SK-N-SH treated with all-trans-retinoic acid at 6 μM for 48 hours (cell line): ENCODE results near the gene ABCA13.

Source experiments
- ATAC-seq: fragments of 200-7000 bp; cut with Tn5 transposase; 3 replicates; pipeline ENCODE4 v1.9.1; 2020; ENCODE audit warnings: mild to moderate bottlenecking, moderate library complexity
- BACH2 ChIP-seq: fragments of 250-450 bp; sonication (Bioruptor Pico); IDR thresholded peaks from 2 replicates; pipeline ENCODE4 v1.9.0; 2021; ENCODE audit warnings: mild to moderate bottlenecking, borderline replicate concordance
- CSDC2 ChIP-seq: fragments of 250-450 bp; sonication (Bioruptor Pico); IDR thresholded peaks from 2 replicates; pipeline ENCODE4 v1.5.0; 2020; ENCODE audit warnings: mild to moderate bottlenecking, moderate library complexity
- ESRRG ChIP-seq: fragments of 250-450 bp; sonication (Bioruptor Pico); IDR thresholded peaks from 2 replicates; pipeline ENCODE4 v1.6.1; 2021; ENCODE audit warnings: mild to moderate bottlenecking
- GLIS3 ChIP-seq: fragments of 250-450 bp; sonication (Bioruptor Pico); IDR thresholded peaks from 2 replicates; pipeline ENCODE4 v1.5.0; 2020; ENCODE audit warnings: mild to moderate bottlenecking, moderate library complexity
- ISL1 ChIP-seq: fragments of 250-450 bp; sonication (Bioruptor Pico); IDR thresholded peaks from 2 replicates; pipeline ENCODE4 v2.1.2; 2022; ENCODE audit warnings: mild to moderate bottlenecking, moderate library complexity
- PATZ1 ChIP-seq: fragments of 250-450 bp; sonication (Bioruptor Pico); IDR thresholded peaks from 2 replicates; pipeline ENCODE4 v1.8.0; 2020; ENCODE audit warnings: mild to moderate bottlenecking, moderate library complexity, borderline replicate concordance
- PPARA ChIP-seq: fragments of 250-450 bp; sonication (Bioruptor Pico); IDR thresholded peaks from 2 replicates; pipeline ENCODE4 v1.5.0; 2020; ENCODE audit warnings: mild to moderate bottlenecking, borderline replicate concordance
- RARB ChIP-seq: fragments of 250-450 bp; sonication (Bioruptor Pico); IDR thresholded peaks from 2 replicates; pipeline ENCODE4 v1.8.0; 2021; ENCODE audit warnings: mild to moderate bottlenecking, moderate library complexity
- SNAI2 ChIP-seq: fragments of 250-450 bp; sonication (Bioruptor Pico); IDR thresholded peaks from 2 replicates; pipeline ENCODE4 v1.5.0; 2020; ENCODE audit warnings: mild to moderate bottlenecking, moderate library complexity
- TCF4 ChIP-seq: fragments of 250-450 bp; sonication (Bioruptor Pico); IDR thresholded peaks from 2 replicates; pipeline ENCODE4 v1.8.0; 2021; ENCODE audit warnings: mild to moderate bottlenecking, moderate library complexity, borderline replicate concordance
- TOX ChIP-seq: fragments of 250-450 bp; sonication (Bioruptor Pico); IDR thresholded peaks from 2 replicates; pipeline ENCODE4 v1.8.0; 2021; ENCODE audit warnings: mild to moderate bottlenecking, moderate library complexity, borderline replicate concordance
- ZC3H10 ChIP-seq: fragments of 250-450 bp; sonication (Bioruptor Pico); IDR thresholded peaks from 2 replicates; pipeline ENCODE4 v1.5.1; 2021; ENCODE audit warnings: mild to moderate bottlenecking, moderate library complexity
- ZFP3 ChIP-seq: fragments of 250-450 bp; sonication (Bioruptor Pico); IDR thresholded peaks from 2 replicates; pipeline ENCODE4 v1.5.0; 2020; ENCODE audit warnings: mild to moderate bottlenecking, moderate library complexity
- ZFP30 ChIP-seq: fragments of 450-650 bp; formaldehyde crosslinking; IDR thresholded peaks from 2 replicates; pipeline ENCODE4 v1.5.0; 2022; ENCODE audit warnings: mild to moderate bottlenecking, moderate library complexity
- ZNF565 ChIP-seq: fragments of 450-650 bp; formaldehyde crosslinking; conservative IDR thresholded peaks from 2 replicates; pipeline ENCODE4 v1.5.0; 2020; ENCODE audit warnings: low read depth, mild to moderate bottlenecking, moderate library complexity
- ZNF70 ChIP-seq: fragments of 450-650 bp; formaldehyde crosslinking; IDR thresholded peaks from 2 replicates; pipeline ENCODE4 v1.5.0; 2020; ENCODE audit warnings: mild to moderate bottlenecking, moderate library complexity
- ZNF8 ChIP-seq: fragments of 450-650 bp; formaldehyde crosslinking; IDR thresholded peaks from 2 replicates; pipeline ENCODE4 v1.5.0; 2020; ENCODE audit warnings: mild to moderate bottlenecking, moderate library complexity
- TF ChIP-seq, protein P1 (sequence below): fragments of 250-450 bp; sonication (Bioruptor Pico); IDR thresholded peaks from 2 replicates; pipeline ENCODE4 v1.5.0; 2020; ENCODE audit warnings: mild to moderate bottlenecking, moderate library complexity
- TF ChIP-seq, protein P2 (sequence below): fragments of 250-450 bp; sonication (Bioruptor Pico); IDR thresholded peaks from 2 replicates; pipeline ENCODE4 v1.5.1; 2020; ENCODE audit warnings: low read depth, mild to moderate bottlenecking, moderate library complexity
- TF ChIP-seq, protein P3 (sequence below): fragments of 250-450 bp; sonication (Bioruptor Pico); IDR thresholded peaks from 2 replicates; pipeline ENCODE4 v1.5.1; 2021; ENCODE audit warnings: mild to moderate bottlenecking, moderate library complexity
- TF ChIP-seq, protein P4 (sequence below): fragments of 250-450 bp; sonication (Bioruptor Pico); IDR thresholded peaks from 2 replicates; pipeline ENCODE4 v1.8.0; 2021; ENCODE audit warnings: low read depth, mild to moderate bottlenecking, moderate library complexity, borderline replicate concordance

ABCA13 gene

GRCh38 chr7:48207155-48207675, 36.0 kb downstream of the ABCA13 start:
- no peak for ATAC-seq
- TF ChIP-seq ZNF8 (no peak), RARB (CRISPR knock-in tag) (no peak), TOX (CRISPR knock-in tag) (no peak), GLIS3 (CRISPR knock-in tag) (no peak), PPARA (CRISPR knock-in tag) (no peak), ZNF70 (CRISPR knock-in tag) (no peak), BACH2 (CRISPR knock-in tag) (no peak), ZNF565 (CRISPR knock-in tag) (no peak), ZC3H10 (CRISPR knock-in tag) (no peak), CSDC2 (no peak), ZFP30 (CRISPR knock-in tag) (no peak), ISL1 (CRISPR knock-in tag) (no peak)

- ATAC-seq: no peak
- TF ChIP-seq TOX (CRISPR knock-in tag): no peak
Observed at GRCh38 chr7:48209004-48209600, 37.8 kb downstream of the ABCA13 start.

GRCh38 chr7:48213226-48213625, 42.0 kb downstream of the ABCA13 start:
- TF ChIP-seq RARB (CRISPR knock-in tag): no peak
- no peak for TF ChIP-seq PPARA (CRISPR knock-in tag)
- TF ChIP-seq, protein P1, sequence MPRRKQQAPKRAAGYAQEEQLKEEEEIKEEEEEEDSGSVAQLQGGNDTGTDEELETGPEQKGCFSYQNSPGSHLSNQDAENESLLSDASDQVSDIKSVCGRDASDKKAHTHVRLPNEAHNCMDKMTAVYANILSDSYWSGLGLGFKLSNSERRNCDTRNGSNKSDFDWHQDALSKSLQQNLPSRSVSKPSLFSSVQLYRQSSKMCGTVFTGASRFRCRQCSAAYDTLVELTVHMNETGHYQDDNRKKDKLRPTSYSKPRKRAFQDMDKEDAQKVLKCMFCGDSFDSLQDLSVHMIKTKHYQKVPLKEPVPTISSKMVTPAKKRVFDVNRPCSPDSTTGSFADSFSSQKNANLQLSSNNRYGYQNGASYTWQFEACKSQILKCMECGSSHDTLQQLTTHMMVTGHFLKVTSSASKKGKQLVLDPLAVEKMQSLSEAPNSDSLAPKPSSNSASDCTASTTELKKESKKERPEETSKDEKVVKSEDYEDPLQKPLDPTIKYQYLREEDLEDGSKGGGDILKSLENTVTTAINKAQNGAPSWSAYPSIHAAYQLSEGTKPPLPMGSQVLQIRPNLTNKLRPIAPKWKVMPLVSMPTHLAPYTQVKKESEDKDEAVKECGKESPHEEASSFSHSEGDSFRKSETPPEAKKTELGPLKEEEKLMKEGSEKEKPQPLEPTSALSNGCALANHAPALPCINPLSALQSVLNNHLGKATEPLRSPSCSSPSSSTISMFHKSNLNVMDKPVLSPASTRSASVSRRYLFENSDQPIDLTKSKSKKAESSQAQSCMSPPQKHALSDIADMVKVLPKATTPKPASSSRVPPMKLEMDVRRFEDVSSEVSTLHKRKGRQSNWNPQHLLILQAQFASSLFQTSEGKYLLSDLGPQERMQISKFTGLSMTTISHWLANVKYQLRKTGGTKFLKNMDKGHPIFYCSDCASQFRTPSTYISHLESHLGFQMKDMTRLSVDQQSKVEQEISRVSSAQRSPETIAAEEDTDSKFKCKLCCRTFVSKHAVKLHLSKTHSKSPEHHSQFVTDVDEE (CRISPR knock-in tag): no peak
- TF ChIP-seq, protein P2, sequence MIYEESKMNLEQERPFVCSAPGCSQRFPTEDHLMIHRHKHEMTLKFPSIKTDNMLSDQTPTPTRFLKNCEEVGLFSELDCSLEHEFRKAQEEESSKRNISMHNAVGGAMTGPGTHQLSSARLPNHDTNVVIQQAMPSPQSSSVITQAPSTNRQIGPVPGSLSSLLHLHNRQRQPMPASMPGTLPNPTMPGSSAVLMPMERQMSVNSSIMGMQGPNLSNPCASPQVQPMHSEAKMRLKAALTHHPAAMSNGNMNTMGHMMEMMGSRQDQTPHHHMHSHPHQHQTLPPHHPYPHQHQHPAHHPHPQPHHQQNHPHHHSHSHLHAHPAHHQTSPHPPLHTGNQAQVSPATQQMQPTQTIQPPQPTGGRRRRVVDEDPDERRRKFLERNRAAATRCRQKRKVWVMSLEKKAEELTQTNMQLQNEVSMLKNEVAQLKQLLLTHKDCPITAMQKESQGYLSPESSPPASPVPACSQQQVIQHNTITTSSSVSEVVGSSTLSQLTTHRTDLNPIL: no peak
- no peak for TF ChIP-seq ESRRG (CRISPR knock-in tag)
- TF ChIP-seq TCF4 (CRISPR knock-in tag): no peak
- TF ChIP-seq SNAI2 (CRISPR knock-in tag): no peak
- TF ChIP-seq ISL1 (CRISPR knock-in tag): no peak
- TF ChIP-seq ZNF8: no peak
- TF ChIP-seq, all 23 proteins: peak for 0
- ATAC-seq: no peak

GRCh38 chr7:48217266-48217665, 46.0 kb downstream of the ABCA13 start:
- TF ChIP-seq GLIS3 (CRISPR knock-in tag): no peak
- TF ChIP-seq SNAI2 (CRISPR knock-in tag): no peak
- TF ChIP-seq CSDC2: no peak
- no peak for TF ChIP-seq PPARA (CRISPR knock-in tag)
- TF ChIP-seq ZC3H10 (CRISPR knock-in tag): no peak
- no peak for TF ChIP-seq ZNF565 (CRISPR knock-in tag)
- no peak for TF ChIP-seq PATZ1 (CRISPR knock-in tag)
- TF ChIP-seq, protein P3, sequence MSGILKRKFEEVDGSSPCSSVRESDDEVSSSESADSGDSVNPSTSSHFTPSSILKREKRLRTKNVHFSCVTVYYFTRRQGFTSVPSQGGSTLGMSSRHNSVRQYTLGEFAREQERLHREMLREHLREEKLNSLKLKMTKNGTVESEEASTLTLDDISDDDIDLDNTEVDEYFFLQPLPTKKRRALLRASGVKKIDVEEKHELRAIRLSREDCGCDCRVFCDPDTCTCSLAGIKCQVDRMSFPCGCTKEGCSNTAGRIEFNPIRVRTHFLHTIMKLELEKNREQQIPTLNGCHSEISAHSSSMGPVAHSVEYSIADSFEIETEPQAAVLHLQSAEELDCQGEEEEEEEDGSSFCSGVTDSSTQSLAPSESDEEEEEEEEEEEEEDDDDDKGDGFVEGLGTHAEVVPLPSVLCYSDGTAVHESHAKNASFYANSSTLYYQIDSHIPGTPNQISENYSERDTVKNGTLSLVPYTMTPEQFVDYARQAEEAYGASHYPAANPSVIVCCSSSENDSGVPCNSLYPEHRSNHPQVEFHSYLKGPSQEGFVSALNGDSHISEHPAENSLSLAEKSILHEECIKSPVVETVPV: no peak
- TF ChIP-seq, protein P4, sequence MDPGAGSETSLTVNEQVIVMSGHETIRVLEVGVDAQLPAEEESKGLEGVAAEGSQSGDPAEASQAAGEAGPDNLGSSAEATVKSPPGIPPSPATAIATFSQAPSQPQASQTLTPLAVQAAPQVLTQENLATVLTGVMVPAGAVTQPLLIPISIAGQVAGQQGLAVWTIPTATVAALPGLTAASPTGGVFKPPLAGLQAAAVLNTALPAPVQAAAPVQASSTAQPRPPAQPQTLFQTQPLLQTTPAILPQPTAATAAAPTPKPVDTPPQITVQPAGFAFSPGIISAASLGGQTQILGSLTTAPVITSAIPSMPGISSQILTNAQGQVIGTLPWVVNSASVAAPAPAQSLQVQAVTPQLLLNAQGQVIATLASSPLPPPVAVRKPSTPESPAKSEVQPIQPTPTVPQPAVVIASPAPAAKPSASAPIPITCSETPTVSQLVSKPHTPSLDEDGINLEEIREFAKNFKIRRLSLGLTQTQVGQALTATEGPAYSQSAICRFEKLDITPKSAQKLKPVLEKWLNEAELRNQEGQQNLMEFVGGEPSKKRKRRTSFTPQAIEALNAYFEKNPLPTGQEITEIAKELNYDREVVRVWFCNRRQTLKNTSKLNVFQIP: no peak
- TF ChIP-seq, protein P2: no peak
- no peak for TF ChIP-seq ESRRG (CRISPR knock-in tag)
- no peak for TF ChIP-seq ZNF8
- no peak for TF ChIP-seq ZFP3 (CRISPR knock-in tag)
- no peak for ATAC-seq
